GM21367 (cell line): Measurements from ENCODE around the gene ARL3.

Source experiments
- ATAC-seq: cut with Tn5 transposase; IDR thresholded peaks from one replicate; pipeline ENCODE4 v1.9.1; 2021; ENCODE audit not compliant: unreplicated experiment

ARL3 gene

DNA sequence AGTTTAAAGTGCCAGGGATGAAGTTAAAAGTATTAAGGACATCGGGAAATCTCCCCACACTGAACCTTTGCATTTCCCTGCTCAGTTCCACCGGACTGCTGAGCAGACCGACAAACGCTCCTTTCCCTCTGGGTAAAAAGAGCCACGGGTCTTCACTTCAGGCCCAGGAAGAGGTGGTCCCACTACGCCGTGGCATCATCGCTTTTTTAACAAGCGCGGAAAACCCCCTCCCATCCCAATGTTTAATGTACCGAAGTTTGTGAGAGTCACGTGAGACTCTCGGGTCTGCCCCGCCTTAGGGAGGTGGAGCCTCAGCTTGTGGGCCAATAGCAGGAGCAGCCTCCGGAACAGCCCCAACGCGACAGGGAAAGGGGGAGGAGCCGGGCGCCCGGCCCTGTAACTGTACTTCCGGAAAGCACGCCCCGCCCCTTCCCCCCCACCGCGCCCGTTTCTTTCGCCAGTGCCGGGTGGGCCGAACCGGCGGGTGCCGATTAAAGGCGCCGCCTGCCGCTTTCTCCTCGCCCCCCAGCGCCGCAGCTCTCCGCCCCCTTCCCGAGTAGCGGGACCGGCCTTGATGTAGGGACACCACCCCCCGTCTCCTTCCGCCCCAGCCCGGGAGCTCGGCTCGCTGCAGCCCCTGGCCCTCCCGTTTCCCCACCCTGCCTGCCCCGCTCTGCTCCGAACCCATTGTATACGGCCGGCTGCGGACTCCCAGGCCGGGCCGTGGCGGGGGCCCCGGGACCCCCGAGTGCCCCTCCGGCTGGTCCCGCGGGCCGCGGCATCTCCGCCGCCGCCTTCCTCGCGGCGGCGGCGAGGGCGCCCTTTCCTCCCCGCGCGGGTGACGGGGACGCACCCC is 72.1 kb downstream of the ARL3 start:
- peak; percentile 40 for ATAC-seq

GRCh38 chr10:102641402-102641801 is 72.8 kb downstream of the ARL3 start:
- no peak for ATAC-seq

DNA sequence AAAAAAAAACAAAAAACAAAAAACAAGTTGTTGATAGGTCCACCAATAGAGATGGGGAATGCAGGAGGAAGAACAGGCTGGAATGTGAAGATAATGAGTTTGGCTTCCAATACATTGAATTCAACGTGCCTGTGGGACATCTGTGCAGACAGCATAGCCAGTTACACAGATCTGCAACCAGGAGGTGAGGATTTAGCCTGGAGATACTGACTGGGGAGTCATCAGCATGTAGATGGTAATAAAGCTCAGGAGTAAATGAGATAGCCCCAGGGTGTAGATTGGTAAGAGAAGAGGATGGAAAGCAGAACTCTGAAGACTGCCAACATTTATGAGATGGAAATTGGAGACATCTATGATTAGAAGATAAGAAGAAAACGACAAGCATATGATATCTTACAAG is 74.7 kb downstream of the ARL3 start:
- ATAC-seq: no peak

DNA sequence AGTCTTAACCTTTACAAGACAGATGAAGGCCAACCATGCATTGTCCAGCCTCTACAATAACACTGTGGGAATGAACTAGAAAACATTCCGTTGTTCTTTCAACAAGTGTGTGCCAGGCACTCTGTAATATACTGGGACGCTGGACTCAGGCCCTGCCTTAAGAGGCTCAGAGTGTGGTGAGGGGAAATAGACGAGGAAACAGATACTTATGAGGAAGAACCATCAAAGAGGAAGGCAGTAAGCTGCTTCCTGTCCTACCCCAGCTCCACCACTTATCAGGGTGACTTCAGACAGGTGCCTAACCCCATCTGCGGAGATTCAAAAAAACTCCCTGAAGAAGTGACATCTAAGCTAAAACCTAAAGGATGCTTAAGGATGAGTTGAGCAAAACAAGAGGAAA is 78.8 kb downstream of the ARL3 start:
- no peak for ATAC-seq

DNA sequence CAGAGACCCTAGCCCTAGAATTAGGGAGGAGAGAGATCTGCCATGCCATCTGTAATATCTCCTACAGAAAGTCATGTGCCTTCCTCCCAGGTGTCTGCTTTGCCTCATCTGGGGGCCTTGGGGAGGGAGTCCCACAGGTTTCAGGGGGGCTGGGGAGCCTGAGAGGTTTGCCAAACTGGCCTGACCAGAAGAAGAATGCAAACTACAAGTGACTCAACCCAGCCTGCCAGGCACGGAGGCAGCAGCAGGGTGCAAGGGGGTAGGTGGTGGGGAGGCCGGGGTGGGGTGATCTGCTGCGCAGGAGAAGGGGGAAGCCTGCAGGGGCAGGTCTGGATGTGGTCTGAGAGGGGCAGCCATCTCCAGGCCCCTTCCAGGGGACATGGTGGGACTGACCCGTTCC is 79.5 kb downstream of the ARL3 start:
- ATAC-seq: no peak

GRCh38 chr10:102633848-102634247 is 80.3 kb downstream of the ARL3 start:
- ATAC-seq: no peak

GRCh38 chr10:102633287-102633686 is 80.9 kb downstream of the ARL3 start:
- no peak for ATAC-seq

DNA sequence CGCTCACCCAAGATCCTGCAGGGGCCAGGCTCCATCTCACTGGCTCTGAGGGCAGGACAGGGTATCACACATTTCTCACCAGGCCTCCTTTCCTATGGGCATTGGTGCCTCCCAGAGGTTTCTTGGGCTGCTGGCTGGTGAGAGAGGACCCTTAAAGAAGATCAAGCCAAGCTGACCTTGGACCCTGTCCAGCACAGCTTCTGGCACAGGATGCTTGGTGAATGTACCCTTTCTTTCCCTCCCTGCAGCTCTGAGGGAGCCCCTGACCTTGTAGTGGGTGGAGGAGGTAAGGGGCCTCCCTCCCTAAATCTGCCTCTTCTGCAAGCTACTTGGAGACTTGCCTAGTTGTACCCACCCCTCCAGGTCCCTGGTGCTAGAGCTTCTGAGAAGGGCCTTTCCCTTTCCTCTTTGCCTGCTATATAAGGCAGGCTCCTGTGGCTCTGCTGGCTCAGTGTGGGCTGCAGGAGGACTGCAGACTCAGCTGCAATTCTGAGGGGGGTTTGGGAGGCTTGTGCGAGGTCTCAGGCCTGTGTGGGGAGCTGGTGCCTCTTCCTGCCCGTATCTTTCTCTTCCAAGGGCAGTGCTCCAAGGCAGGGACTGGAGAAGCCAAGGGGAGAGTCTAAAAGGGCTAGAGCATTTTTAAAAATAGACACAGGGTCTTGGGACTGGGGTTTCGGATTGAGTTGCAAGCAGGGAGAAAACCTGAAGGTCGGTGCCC is 81.6 kb downstream of the ARL3 start:
- ATAC-seq: no peak

GRCh38 chr10:102631525-102632393 is 82.4 kb downstream of the ARL3 start:
- ATAC-seq: no peak

- no peak for ATAC-seq
These were observed 83.5 kb downstream of the ARL3 start for GRCh38 chr10:102630663-102631062.

- ATAC-seq: no peak
These were observed 84.3 kb downstream of the ARL3 start for GRCh38 chr10:102629661-102630614.

DNA sequence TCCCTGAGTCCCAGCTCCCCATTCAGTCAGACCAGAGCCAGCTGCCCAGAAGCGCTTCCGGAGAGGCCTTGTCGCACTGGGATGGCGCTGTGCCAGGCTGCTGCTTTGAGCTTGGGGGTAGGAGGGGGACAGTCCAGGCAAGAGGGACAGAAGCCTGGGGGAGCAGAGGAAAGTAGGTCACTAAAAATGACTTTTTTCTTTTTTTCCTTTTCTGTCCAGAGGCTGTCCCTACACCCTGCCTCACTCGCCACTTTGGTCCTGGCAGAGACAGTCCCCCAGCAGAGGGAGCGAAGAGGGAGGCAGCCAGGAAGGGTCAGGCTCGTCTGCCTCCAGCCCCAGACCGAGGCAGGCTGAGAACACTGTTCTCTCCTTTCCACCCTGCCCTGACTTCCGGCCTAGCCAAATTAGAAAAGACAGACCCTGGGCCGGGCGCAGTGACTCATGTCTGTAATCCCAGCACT is 85.7 kb downstream of the ARL3 start:
- no peak for ATAC-seq

GRCh38 chr10:102627736-102628293 is 86.4 kb downstream of the ARL3 start:
- no peak for ATAC-seq

- no peak for ATAC-seq
These were observed 86.9 kb downstream of the ARL3 start for GRCh38 chr10:102627291-102627735.

- no peak for ATAC-seq
These were observed 88.0 kb downstream of the ARL3 start for GRCh38 chr10:102626026-102626685.

DNA sequence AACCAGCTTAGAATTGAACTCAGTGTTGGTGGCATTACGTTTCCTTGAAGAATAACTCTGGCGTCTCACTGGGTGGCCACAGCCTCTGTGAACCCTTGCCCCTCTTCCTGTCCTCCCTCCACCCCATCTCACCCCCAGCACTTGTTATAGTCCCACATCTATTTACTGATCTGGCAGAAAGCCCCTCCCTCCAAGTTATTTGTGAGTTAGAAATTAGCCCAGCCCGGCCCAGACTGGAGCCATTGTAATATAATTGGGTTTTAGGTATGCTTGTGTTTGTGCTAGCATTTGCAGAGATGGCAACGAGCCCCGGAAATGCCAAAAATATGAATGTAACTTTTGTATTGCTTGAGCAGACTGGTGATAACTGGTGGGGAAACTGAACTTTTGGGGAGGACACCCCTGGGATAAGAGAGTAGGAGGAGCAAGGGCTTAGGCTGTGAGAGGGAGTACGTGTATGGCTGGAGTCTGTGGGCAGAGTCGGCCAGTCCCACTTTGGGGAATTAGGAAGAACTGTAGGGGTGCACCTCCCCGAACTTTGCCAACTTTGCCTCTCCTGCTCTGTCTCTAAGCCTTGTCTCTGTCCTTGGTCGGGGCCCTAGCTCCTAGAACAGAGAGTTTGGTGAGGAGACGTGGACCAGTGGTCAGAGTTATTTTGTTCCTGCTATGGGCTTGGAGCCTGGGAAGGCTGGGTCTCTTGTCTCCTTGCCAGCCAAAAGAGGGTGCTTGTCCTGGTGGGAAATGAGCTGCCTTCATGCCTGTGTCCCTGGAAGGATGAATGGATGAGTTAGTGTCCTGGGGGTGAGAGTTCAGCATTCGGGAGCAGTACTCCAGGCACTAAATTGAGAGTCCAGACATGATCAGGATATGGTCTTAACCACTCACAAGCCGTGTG is 89.2 kb downstream of the ARL3 start:
- ATAC-seq: no peak

- ATAC-seq: no peak
These were observed 90.1 kb downstream of the ARL3 start for GRCh38 chr10:102624094-102624493.
